HCT116 (cell line): Measurements from ENCODE around the gene ATXN2.

ENCODE experiments used
- SP1 ChIP-seq: IDR thresholded peaks from 2 replicates; pipeline ENCODE4 v1.6.1; 2012; ENCODE audit warnings: low read depth
- TF ChIP-seq, protein P1 (sequence below), 3 experiments: fragments of 200-600 bp in 1 of 3; sonication (generic) in 1 of 3; IDR thresholded peaks in 2 of 3; conservative IDR thresholded peaks in 1 of 3; 2 replicates each; pipeline ENCODE4 v1.5.1; 2012 to 2017; ENCODE audit warnings: low read depth in 2 of 3, low read length in 2 of 3, antibody characterized with exemption in 1 of 3, borderline replicate concordance in 1 of 3, control low read depth in 1 of 3, mild to moderate bottlenecking in 1 of 3, mixed read lengths in 1 of 3, mixed run types in 1 of 3, moderate library complexity in 1 of 3; ENCODE audit not compliant: insufficient read depth in 1 of 3
- TF ChIP-seq, protein P2 (sequence below): IDR thresholded peaks from 2 replicates; pipeline ENCODE4 v1.6.1; 2012

DNA sequence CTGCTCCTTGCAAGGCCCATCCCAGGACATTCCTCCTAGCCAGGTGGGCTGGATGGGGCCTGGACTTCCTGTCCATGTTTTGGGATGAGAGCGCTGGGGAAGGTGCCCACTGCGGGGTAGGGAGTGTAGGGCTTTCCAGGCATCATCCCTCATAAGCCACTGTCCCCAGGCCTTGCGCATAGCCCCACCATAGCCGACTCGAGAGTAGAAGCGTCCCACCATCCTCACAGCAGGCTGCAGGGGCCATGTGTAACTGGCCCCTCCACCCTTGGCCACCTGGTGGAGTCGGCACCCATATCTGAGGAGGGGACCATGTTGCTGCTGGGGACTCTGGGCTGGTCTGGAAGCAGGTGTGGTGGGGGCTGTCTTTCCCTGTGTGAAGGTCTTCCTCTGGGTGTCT, 162.8 kb downstream of the ATXN2 start:
- TF ChIP-seq, protein P1, sequence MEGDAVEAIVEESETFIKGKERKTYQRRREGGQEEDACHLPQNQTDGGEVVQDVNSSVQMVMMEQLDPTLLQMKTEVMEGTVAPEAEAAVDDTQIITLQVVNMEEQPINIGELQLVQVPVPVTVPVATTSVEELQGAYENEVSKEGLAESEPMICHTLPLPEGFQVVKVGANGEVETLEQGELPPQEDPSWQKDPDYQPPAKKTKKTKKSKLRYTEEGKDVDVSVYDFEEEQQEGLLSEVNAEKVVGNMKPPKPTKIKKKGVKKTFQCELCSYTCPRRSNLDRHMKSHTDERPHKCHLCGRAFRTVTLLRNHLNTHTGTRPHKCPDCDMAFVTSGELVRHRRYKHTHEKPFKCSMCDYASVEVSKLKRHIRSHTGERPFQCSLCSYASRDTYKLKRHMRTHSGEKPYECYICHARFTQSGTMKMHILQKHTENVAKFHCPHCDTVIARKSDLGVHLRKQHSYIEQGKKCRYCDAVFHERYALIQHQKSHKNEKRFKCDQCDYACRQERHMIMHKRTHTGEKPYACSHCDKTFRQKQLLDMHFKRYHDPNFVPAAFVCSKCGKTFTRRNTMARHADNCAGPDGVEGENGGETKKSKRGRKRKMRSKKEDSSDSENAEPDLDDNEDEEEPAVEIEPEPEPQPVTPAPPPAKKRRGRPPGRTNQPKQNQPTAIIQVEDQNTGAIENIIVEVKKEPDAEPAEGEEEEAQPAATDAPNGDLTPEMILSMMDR (IDR thresholded peaks at IDR 0.05 in 2 of 3, conservative IDR thresholded peaks at IDR 0.05 in 1 of 3; ENCODE audit: borderline replicate concordance in 1 of 3, insufficient read depth in 1 of 3, low read depth in 2 of 3, low read length in 2 of 3): no peak
- TF ChIP-seq, protein P2, sequence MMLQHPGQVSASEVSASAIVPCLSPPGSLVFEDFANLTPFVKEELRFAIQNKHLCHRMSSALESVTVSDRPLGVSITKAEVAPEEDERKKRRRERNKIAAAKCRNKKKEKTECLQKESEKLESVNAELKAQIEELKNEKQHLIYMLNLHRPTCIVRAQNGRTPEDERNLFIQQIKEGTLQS: no peak
- no peak for TF ChIP-seq SP1
